ENCODE results near the gene LRRIQ4.
A peak's percentile ranks its signal among the peaks of the same experiment; 100 is the strongest.

The LRRIQ4 gene

GRCh38 chr3:169811631-169812331, 889 bp upstream of the LRRIQ4 start:
- Histone ChIP-seq H3K4ac (ENCODE audit: low read depth in 1 of 2, low read length in 2 of 2) (peak overlapping the region; percentile 0 to 93), H3K79me1 (replicated peaks; ENCODE audit: low read length, poor library complexity, severe bottlenecking) (no peaks in the 10 kb centered on the region), H4K8ac (ENCODE audit: low read length) (peak overlapping the region; percentile 100), H2AK5ac (ENCODE audit: low read length, severe bottlenecking) (no peak overlapping the region), H2BK120ac (ENCODE audit: low read depth, low read length) (no peak overlapping the region), H3K4me3 (ENCODE audit: insufficient read depth in 1 of 2, low read depth in 1 of 2, low read length in 2 of 2) (peak overlapping the region; percentile 51 to 77), H3K27ac (ENCODE audit: low read length, poor library complexity, severe bottlenecking) (no peak overlapping the region), H3K18ac (ENCODE audit: low read depth in 1 of 2, low read length in 2 of 2) (peak overlapping the region; percentile 97 to 100), H2BK15ac (ENCODE audit: low read depth, poor library complexity, severe bottlenecking) (peak overlapping the region; percentile 96), H2BK12ac (ENCODE audit: low read length in 2 of 2) (peak overlapping the region in 1 of 2 experiments; percentile 51), H3K14ac (ENCODE audit: low read length in 2 of 2) (peak overlapping the region in 1 of 2 experiments; percentile 44), H3K4me1 (ENCODE audit: control insufficient read depth, insufficient read depth, low read depth, low read length) (peaks cover 11% of the 10 kb centered on the region), H3K9ac (ENCODE audit: low read length) (peak overlapping the region; percentile 88), H2BK5ac (ENCODE audit: low read depth, low read length, poor library complexity, severe bottlenecking) (no peak overlapping the region), H4K91ac (ENCODE audit: low read length) (peak overlapping the region; percentile 99), H3K9me3 (ENCODE audit: control insufficient read depth, low read length) (peaks cover 7% of the 10 kb centered on the region), H3K27me3 (ENCODE audit: control insufficient read depth in 1 of 2, insufficient read depth in 1 of 2, low read length in 2 of 2) (no peaks in the 10 kb centered on the region), H2AFZ (ENCODE audit: low read depth, low read length) (peak overlapping the region; percentile 85), H3K4me2 (ENCODE audit: low read length, poor library complexity, severe bottlenecking) (peak overlapping the region; percentile 94), H3K23ac (ENCODE audit: low read length in 2 of 2) (peak overlapping the region in 1 of 2 experiments; percentile 66), H3K36me3 (ENCODE audit: control insufficient read depth in 1 of 2, insufficient read depth in 2 of 2, low read depth in 1 of 2, low read length in 2 of 2) (peaks cover 3 to 4% of the 10 kb centered on the region in 2 experiments)
- peak; percentile 74 for DNase-seq
- WGBS, result 6% methylated on average over 26 of the region's 29 CpGs

- Histone ChIP-seq H3K27me3 (ENCODE audit: control insufficient read depth in 1 of 2, insufficient read depth in 1 of 2, low read length in 2 of 2) (no peaks in the 10 kb centered on the region), H2BK5ac (ENCODE audit: low read depth, low read length, poor library complexity, severe bottlenecking) (no peak overlapping the region), H2AFZ (ENCODE audit: low read depth, low read length) (peak overlapping the region; percentile 98), H3K14ac (ENCODE audit: low read length in 2 of 2) (no peak overlapping the region), H2BK15ac (ENCODE audit: low read depth, poor library complexity, severe bottlenecking) (no peak overlapping the region), H3K4ac (ENCODE audit: low read depth in 1 of 2, low read length in 2 of 2) (no peak overlapping the region), H2AK5ac (ENCODE audit: low read length, severe bottlenecking) (no peak overlapping the region), H3K9ac (ENCODE audit: low read length) (peak overlapping the region; percentile 88), H3K9me3 (ENCODE audit: control insufficient read depth, low read length) (peaks cover 7% of the 10 kb centered on the region), H3K4me1 (ENCODE audit: control insufficient read depth, insufficient read depth, low read depth, low read length) (peaks cover 11% of the 10 kb centered on the region), H3K27ac (ENCODE audit: low read length, poor library complexity, severe bottlenecking) (no peak overlapping the region), H3K4me3 (ENCODE audit: insufficient read depth in 1 of 2, low read depth in 1 of 2, low read length in 2 of 2) (peak overlapping the region in 1 of 2 experiments; percentile 77), H2BK120ac (ENCODE audit: low read depth, low read length) (no peak overlapping the region), H3K36me3 (ENCODE audit: control insufficient read depth in 1 of 2, insufficient read depth in 2 of 2, low read depth in 1 of 2, low read length in 2 of 2) (peaks cover 0 to 3% of the 10 kb centered on the region in 2 experiments), H3K23ac (ENCODE audit: low read length in 2 of 2) (no peak overlapping the region), H3K79me1 (replicated peaks; ENCODE audit: low read length, poor library complexity, severe bottlenecking) (no peaks in the 10 kb centered on the region), H2BK12ac (ENCODE audit: low read length in 2 of 2) (no peak overlapping the region), H4K8ac (ENCODE audit: low read length) (peak overlapping the region; percentile 33), H3K18ac (ENCODE audit: low read depth in 1 of 2, low read length in 2 of 2) (no peak overlapping the region), H3K4me2 (ENCODE audit: low read length, poor library complexity, severe bottlenecking) (no peak overlapping the region), H4K91ac (ENCODE audit: low read length) (no peak overlapping the region)
- 70% methylated on average over 7 of the region's 8 CpGs for WGBS
- no peak for DNase-seq
Observed at GRCh38 chr3:169813278-169813677, 608 bp downstream of the LRRIQ4 start.

- Histone ChIP-seq H3K4ac (ENCODE audit: low read depth in 1 of 2, low read length in 2 of 2) (no peak overlapping the region), H3K23ac (ENCODE audit: low read length in 2 of 2) (no peak overlapping the region)
- 76% methylated on average over 27 of the region's 27 CpGs for whole genome bisulfite sequencing
Observed at GRCh38 chr3:169813757-169814517, 1.3 kb downstream of the LRRIQ4 start.

GRCh38 chr3:169815590-169816150, 3.0 kb downstream of the LRRIQ4 start:
- H3K9me3 ChIP-seq (ENCODE audit: control insufficient read depth, low read length), result peaks cover 7% of the 10 kb centered on the region
- no peak overlapping the region for H4K8ac ChIP-seq (ENCODE audit: low read length)
- no peak overlapping the region for H2BK15ac ChIP-seq (ENCODE audit: low read depth, poor library complexity, severe bottlenecking)
- no peak overlapping the region for H3K23ac ChIP-seq (ENCODE audit: low read length in 2 of 2)
- no peak overlapping the region for H3K4ac ChIP-seq (ENCODE audit: low read depth in 1 of 2, low read length in 2 of 2)
- H2BK5ac ChIP-seq (ENCODE audit: low read depth, low read length, poor library complexity, severe bottlenecking), result no peak overlapping the region
- H3K27ac ChIP-seq (ENCODE audit: low read length, poor library complexity, severe bottlenecking), result no peak overlapping the region
- H3K14ac ChIP-seq (ENCODE audit: low read length in 2 of 2), result no peak overlapping the region
- H3K27me3 ChIP-seq (ENCODE audit: control insufficient read depth in 1 of 2, insufficient read depth in 1 of 2, low read length in 2 of 2), result no peaks in the 10 kb centered on the region
- H3K4me1 ChIP-seq (ENCODE audit: control insufficient read depth, insufficient read depth, low read depth, low read length), result peaks cover 11% of the 10 kb centered on the region
- 78% methylated on average over 2 of the region's 4 CpGs for WGBS
- no peak overlapping the region for H3K18ac ChIP-seq (ENCODE audit: low read depth in 1 of 2, low read length in 2 of 2)
- H2BK120ac ChIP-seq (ENCODE audit: low read depth, low read length), result no peak overlapping the region
- no peak overlapping the region for H4K91ac ChIP-seq (ENCODE audit: low read length)
- no peak overlapping the region for H3K4me3 ChIP-seq (ENCODE audit: insufficient read depth in 1 of 2, low read depth in 1 of 2, low read length in 2 of 2)
- H3K79me1 ChIP-seq (replicated peaks; ENCODE audit: low read length, poor library complexity, severe bottlenecking), result no peaks in the 10 kb centered on the region
- no peak for DNase-seq
- H2BK12ac ChIP-seq (ENCODE audit: low read length in 2 of 2), result no peak overlapping the region
- no peak overlapping the region for H2AFZ ChIP-seq (ENCODE audit: low read depth, low read length)
- no peak overlapping the region for H3K9ac ChIP-seq (ENCODE audit: low read length)
- H3K4me2 ChIP-seq (ENCODE audit: low read length, poor library complexity, severe bottlenecking), result no peak overlapping the region
- peaks cover 0 to 3% of the 10 kb centered on the region in 2 experiments for H3K36me3 ChIP-seq (ENCODE audit: control insufficient read depth in 1 of 2, insufficient read depth in 2 of 2, low read depth in 1 of 2, low read length in 2 of 2)
- H2AK5ac ChIP-seq (ENCODE audit: low read length, severe bottlenecking), result no peak overlapping the region

More at GRCh38 chr3:169813757-169814517, 1.3 kb downstream of the LRRIQ4 start:
- Histone ChIP-seq H3K27ac (ENCODE audit: low read length, poor library complexity, severe bottlenecking) (no peak overlapping the region), H3K9me3 (ENCODE audit: control insufficient read depth, low read length) (peaks cover 7% of the 10 kb centered on the region), H2AFZ (ENCODE audit: low read depth, low read length) (no peak overlapping the region), H3K36me3 (ENCODE audit: control insufficient read depth in 1 of 2, insufficient read depth in 2 of 2, low read depth in 1 of 2, low read length in 2 of 2) (peaks cover 0 to 3% of the 10 kb centered on the region in 2 experiments), H3K79me1 (replicated peaks; ENCODE audit: low read length, poor library complexity, severe bottlenecking) (no peaks in the 10 kb centered on the region), H4K8ac (ENCODE audit: low read length) (peak overlapping the region; percentile 27), H3K4me1 (ENCODE audit: control insufficient read depth, insufficient read depth, low read depth, low read length) (peaks cover 11% of the 10 kb centered on the region), H2AK5ac (ENCODE audit: low read length, severe bottlenecking) (no peak overlapping the region), H3K4me2 (ENCODE audit: low read length, poor library complexity, severe bottlenecking) (no peak overlapping the region), H3K14ac (ENCODE audit: low read length in 2 of 2) (no peak overlapping the region), H2BK15ac (ENCODE audit: low read depth, poor library complexity, severe bottlenecking) (no peak overlapping the region), H3K4me3 (ENCODE audit: insufficient read depth in 1 of 2, low read depth in 1 of 2, low read length in 2 of 2) (peak overlapping the region in 1 of 2 experiments; percentile 77), H4K91ac (ENCODE audit: low read length) (no peak overlapping the region), H3K27me3 (ENCODE audit: control insufficient read depth in 1 of 2, insufficient read depth in 1 of 2, low read length in 2 of 2) (no peaks in the 10 kb centered on the region), H2BK120ac (ENCODE audit: low read depth, low read length) (no peak overlapping the region), H2BK12ac (ENCODE audit: low read length in 2 of 2) (no peak overlapping the region), H2BK5ac (ENCODE audit: low read depth, low read length, poor library complexity, severe bottlenecking) (no peak overlapping the region), H3K9ac (ENCODE audit: low read length) (peak overlapping the region; percentile 88), H3K18ac (ENCODE audit: low read depth in 1 of 2, low read length in 2 of 2) (no peak overlapping the region)
- DNase-seq, result no peak

Measured in mesenchymal stem cell (in vitro differentiated cells and primary cell).